Cardiac muscle cell (in vitro differentiated cells and primary cell): ENCODE results near the gene PIK3R1. TPM values are rescaled to one million over a fixed set of nuclear protein-coding genes. Genes with fewer than 3 reads are reported as not detected.
A peak's percentile ranks its signal among the peaks of the same experiment; 100 is the strongest.
"Not testable (repeated sequence)": the region's sequence is repeated elsewhere in the genome, so short reads cannot be mapped to it uniquely, and the experiment has no call there.

ENCODE experiments used
- DNase-seq, 2 donors: peaks; one replicate each; pipeline versions ENCODE4 v3.0.0 to v3.0.0-alpha.2; 2010 to 2017; ENCODE audit warnings: low read depth in 1 of 2, low spot score in 1 of 2
- H3K27ac ChIP-seq: fragments of 200-600 bp; sonication (generic); 2 replicates; pipeline ENCODE4 v1.5.1; 2016
- H3K27me3 ChIP-seq: fragments of 200-600 bp; sonication (generic); 2 replicates; pipeline ENCODE4 v1.6.0; 2016; ENCODE audit warnings: control low read depth
- H3K36me3 ChIP-seq: fragments of 200-600 bp; sonication (generic); 2 replicates; pipeline ENCODE4 v1.5.1; 2016; ENCODE audit warnings: control low read depth
- H3K4me1 ChIP-seq: fragments of 200-600 bp; sonication (generic); 2 replicates; pipeline ENCODE4 v1.8.1; 2017; ENCODE audit warnings: low read depth, mild to moderate bottlenecking, mixed run types
- H3K4me3 ChIP-seq: fragments of 200-600 bp; sonication (generic); 2 replicates; pipeline ENCODE4 v1.5.1; 2016; ENCODE audit warnings: mild to moderate bottlenecking
- H3K9me3 ChIP-seq: fragments of 200-600 bp; sonication (generic); 2 replicates; pipeline ENCODE4 v1.5.1; 2017; ENCODE audit warnings: low read depth, mild to moderate bottlenecking, control low read depth
- CTCF ChIP-seq: IDR thresholded peaks from 2 replicates; pipeline ENCODE4 v1.5.1; 2012; ENCODE audit warnings: low read depth, mild to moderate bottlenecking, low read length
- polyA plus RNA-seq: library from polyadenylated mRNA; unstranded; fragments of >200 nt; fragmentation: Nextera tagmentation; extraction: Ambion mirVana; gene quantifications from 2 replicates; pipeline ENCODE4 v1.2.1, GENCODE V29; 2016
- total RNA-seq: library from RNA; depleted of rRNA; stranded (reverse); fragments of >200 nt; gene quantifications from 2 replicates; pipeline ENCODE4 v1.2.3, GENCODE V29; 2016

PIK3R1 gene
- total and polyA plus RNA-seq, 2 experiments from 2014 or later: 15.1 to 17.5 TPM

- no peak for TF ChIP-seq CTCF
- H3K9me3 ChIP-seq: no peaks in the 10 kb centered on the region
- no peak overlapping the region for H3K27ac ChIP-seq
- no peak overlapping the region for H3K4me3 ChIP-seq
- H3K27me3 ChIP-seq: no peaks in the 10 kb centered on the region
- peak in 1 of 2 donors; percentile 67 for DNase-seq
- peaks cover 3% of the 10 kb centered on the region for H3K36me3 ChIP-seq
- H3K4me1 ChIP-seq: peaks cover 12% of the 10 kb centered on the region
These were observed 16.7 kb downstream of the PIK3R1 start for GRCh38 chr5:68232277-68232676.

GRCh38 chr5:68233075-68233474, 17.5 kb downstream of the PIK3R1 start:
- DNase-seq: no peak
- TF ChIP-seq CTCF: no peak
- peaks cover 20% of the 10 kb centered on the region for H3K4me1 ChIP-seq
- H3K9me3 ChIP-seq: no peaks in the 10 kb centered on the region
- no peak overlapping the region for H3K4me3 ChIP-seq
- H3K27me3 ChIP-seq: no peaks in the 10 kb centered on the region
- H3K36me3 ChIP-seq: peaks cover 3% of the 10 kb centered on the region
- no peak overlapping the region for H3K27ac ChIP-seq

GRCh38 chr5:68235229-68235628, 19.7 kb downstream of the PIK3R1 start:
- H3K36me3 ChIP-seq, DNase-seq, H3K27me3 ChIP-seq, H3K27ac ChIP-seq, H3K4me3 ChIP-seq, H3K9me3 ChIP-seq: not testable (repeated sequence)
- peaks cover 33% of the 10 kb centered on the region for H3K4me1 ChIP-seq

GRCh38 chr5:68237715-68238114, 22.2 kb downstream of the PIK3R1 start:
- Histone ChIP-seq H3K4me1 (peaks cover 31% of the 10 kb centered on the region), H3K9me3 (no peaks in the 10 kb centered on the region), H3K4me3 (no peak overlapping the region), H3K27ac (no peak overlapping the region), H3K36me3 (no peaks in the 10 kb centered on the region), H3K27me3 (no peaks in the 10 kb centered on the region)
- TF ChIP-seq CTCF: no peak
- no peak for DNase-seq

GRCh38 chr5:68239487-68239886, 23.9 kb downstream of the PIK3R1 start:
- H3K27me3 ChIP-seq: no peaks in the 10 kb centered on the region
- H3K27ac ChIP-seq: no peak overlapping the region

GRCh38 chr5:68240202-68240601, 24.6 kb downstream of the PIK3R1 start:
- no peak overlapping the region for H3K27ac ChIP-seq
- DNase-seq: no peak
- no peaks in the 10 kb centered on the region for H3K9me3 ChIP-seq
- H3K27me3 ChIP-seq: no peaks in the 10 kb centered on the region
- no peak overlapping the region for H3K4me3 ChIP-seq
- no peak for TF ChIP-seq CTCF
- H3K4me1 ChIP-seq: peaks cover 30% of the 10 kb centered on the region
- H3K36me3 ChIP-seq: no peaks in the 10 kb centered on the region

More at GRCh38 chr5:68239487-68239886, 23.9 kb downstream of the PIK3R1 start:
- no peak for TF ChIP-seq CTCF
- no peaks in the 10 kb centered on the region for H3K9me3 ChIP-seq
- DNase-seq: peak in 1 of 2 donors; percentile 87
- no peaks in the 10 kb centered on the region for H3K36me3 ChIP-seq
- H3K4me1 ChIP-seq: peaks cover 30% of the 10 kb centered on the region
- no peak overlapping the region for H3K4me3 ChIP-seq
